IMR-90 (cell line): ENCODE measurements around the gene ODF2.

Experiments
- MAZ ChIP-seq: IDR thresholded peaks from 2 replicates; pipeline ENCODE4 v1.6.1; 2012; ENCODE audit warnings: low read depth, mild to moderate bottlenecking, low read length, improper control_type of control experiment, moderate library complexity, borderline replicate concordance
- MXI1 ChIP-seq: IDR thresholded peaks from 2 replicates; pipeline ENCODE4 v1.6.1; 2012; ENCODE audit warnings: low read depth, mild to moderate bottlenecking, low read length, moderate library complexity, borderline replicate concordance
- RFX5 ChIP-seq: IDR thresholded peaks from 2 replicates; pipeline ENCODE4 v1.8.0; 2012; ENCODE audit warnings: low read depth, mild to moderate bottlenecking, low read length, moderate library complexity
- TF ChIP-seq, protein P1 (sequence below): fragments of 150-350 bp; IDR thresholded peaks from 2 replicates; pipeline ENCODE4 v1.6.1; 2016; ENCODE audit warnings: low read depth, mild to moderate bottlenecking, low read length, moderate library complexity, borderline replicate concordance

DNA sequence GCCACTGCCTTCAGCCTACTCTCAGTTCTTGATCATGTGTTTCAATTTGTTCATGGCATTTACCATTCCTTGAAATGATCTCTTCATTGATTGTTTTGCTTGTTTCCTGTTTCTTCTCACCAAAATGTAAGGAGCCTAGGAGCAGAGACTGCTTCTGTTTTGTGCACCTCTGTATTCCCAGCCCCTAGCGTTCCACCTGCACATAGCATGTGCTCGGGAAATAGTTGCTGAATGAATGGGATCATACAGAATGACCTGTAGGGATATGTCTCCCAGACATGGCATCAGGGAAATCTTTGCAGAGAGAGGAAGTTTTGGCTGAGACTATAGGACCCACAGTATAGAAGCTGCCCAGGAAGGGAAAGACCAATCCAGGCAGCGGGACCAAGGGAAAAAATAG is 41.3 kb upstream of the ODF2 start:
- TF ChIP-seq MXI1 (no peak), RFX5 (no peak), MAZ (no peak)
- TF ChIP-seq, protein P1, sequence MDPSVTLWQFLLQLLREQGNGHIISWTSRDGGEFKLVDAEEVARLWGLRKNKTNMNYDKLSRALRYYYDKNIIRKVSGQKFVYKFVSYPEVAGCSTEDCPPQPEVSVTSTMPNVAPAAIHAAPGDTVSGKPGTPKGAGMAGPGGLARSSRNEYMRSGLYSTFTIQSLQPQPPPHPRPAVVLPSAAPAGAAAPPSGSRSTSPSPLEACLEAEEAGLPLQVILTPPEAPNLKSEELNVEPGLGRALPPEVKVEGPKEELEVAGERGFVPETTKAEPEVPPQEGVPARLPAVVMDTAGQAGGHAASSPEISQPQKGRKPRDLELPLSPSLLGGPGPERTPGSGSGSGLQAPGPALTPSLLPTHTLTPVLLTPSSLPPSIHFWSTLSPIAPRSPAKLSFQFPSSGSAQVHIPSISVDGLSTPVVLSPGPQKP: no peak
